ENCODE measurements around the gene ZNF217. TPM values are rescaled to one million over a fixed set of nuclear protein-coding genes. Genes with fewer than 3 reads are reported as not detected.
"Not testable (repeated sequence)": the region's sequence is repeated elsewhere in the genome, so short reads cannot be mapped to it uniquely, and the experiment has no call there.

The ZNF217 gene
- polyA plus RNA-seq, 3 donors: 10.5 to 41.5 (median 24.4) TPM

DNA sequence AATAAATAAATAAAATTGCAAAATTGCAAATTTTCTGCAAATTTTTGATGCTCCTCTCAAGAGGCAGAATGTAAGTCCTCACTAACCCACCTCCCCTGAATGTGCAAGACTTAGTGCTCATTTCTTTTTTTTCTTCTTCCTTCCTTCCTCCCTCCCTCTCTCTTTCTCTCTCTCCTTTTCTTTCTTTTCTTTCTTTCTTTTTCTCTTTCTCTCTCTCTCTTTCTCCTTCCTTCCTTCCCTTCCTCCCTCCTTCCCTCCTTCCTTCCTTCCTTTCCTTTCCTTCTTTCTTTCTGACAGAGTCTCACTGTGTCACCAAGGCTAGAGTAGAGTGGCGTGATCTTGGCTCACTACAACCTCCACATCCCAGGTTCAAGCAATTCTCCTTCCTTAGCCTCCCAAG lies 60.1 kb downstream of the ZNF217 start:
- peaks cover 4 to 14% (median 7%) of the 10 kb centered on the region in 3 donors for H3K27me3 Mint-ChIP-seq (ENCODE audit: low read depth in 3 of 3)
- no peak overlapping the region for H3K4me2 ChIP-seq (replicated peaks; ENCODE audit: extremely low read depth, low read length, poor library complexity, severe bottlenecking)
- no peaks in the 10 kb centered on the region for H3K36me3 ChIP-seq (replicated peaks in 1 of 2; ENCODE audit: control insufficient read depth in 1 of 2, insufficient read depth in 2 of 2, low read length in 2 of 2)
- H3K36me3 Mint-ChIP-seq: no peaks in the 10 kb centered on the region
- no peaks in the 10 kb centered on the region for H3K79me2 ChIP-seq (ENCODE audit: insufficient read depth, low read length)
- no peak overlapping the region for H2AFZ ChIP-seq (ENCODE audit: insufficient read depth, low read depth, low read length, poor library complexity, severe bottlenecking)
- H3K9me3 ChIP-seq (replicated peaks in 1 of 2; ENCODE audit: control insufficient read depth in 1 of 2, insufficient read depth in 1 of 2, low read length in 2 of 2): no peaks in the 10 kb centered on the region
- no CpG with 5 or more reads among the region's 1 CpG for WGBS (ENCODE audit: insufficient coverage)
- H3K4me3 ChIP-seq (replicated peaks in 1 of 3; ENCODE audit: low read depth in 2 of 3, low read length in 3 of 3): no peak overlapping the region
- no peaks in the 10 kb centered on the region for H4K20me1 ChIP-seq (ENCODE audit: insufficient read depth, low read length)
- H3K9ac ChIP-seq (ENCODE audit: insufficient read depth, low read length, poor library complexity, severe bottlenecking): no peak overlapping the region
- no peak for DNase-seq
- peaks cover 0 to 6% (median 1%) of the 10 kb centered on the region in 7 donors for H3K9me3 Mint-ChIP-seq
- H3K27ac Mint-ChIP-seq: peak overlapping the region in 2 of 7 donors; percentile 12 to 45
- intact Hi-C loops (cut with micrococcal nuclease): no loop called here
- no peak overlapping the region for H3K27ac ChIP-seq (ENCODE audit: low read depth in 1 of 2, low read length in 2 of 2)
- peaks cover 5 to 10% of the 10 kb centered on the region in 2 donors for H3K4me1 ChIP-seq (ENCODE audit: control insufficient read depth in 1 of 2, insufficient read depth in 2 of 2, low read length in 2 of 2)
- peaks cover 17% of the 10 kb centered on the region for H3K4me1 Mint-ChIP-seq
- no peaks in the 10 kb centered on the region for H3K27me3 ChIP-seq (ENCODE audit: control insufficient read depth in 2 of 2, insufficient read depth in 2 of 2, low read length in 2 of 2)
- no peak overlapping the region for H3K4me3 Mint-ChIP-seq
- TF ChIP-seq, protein P1, sequence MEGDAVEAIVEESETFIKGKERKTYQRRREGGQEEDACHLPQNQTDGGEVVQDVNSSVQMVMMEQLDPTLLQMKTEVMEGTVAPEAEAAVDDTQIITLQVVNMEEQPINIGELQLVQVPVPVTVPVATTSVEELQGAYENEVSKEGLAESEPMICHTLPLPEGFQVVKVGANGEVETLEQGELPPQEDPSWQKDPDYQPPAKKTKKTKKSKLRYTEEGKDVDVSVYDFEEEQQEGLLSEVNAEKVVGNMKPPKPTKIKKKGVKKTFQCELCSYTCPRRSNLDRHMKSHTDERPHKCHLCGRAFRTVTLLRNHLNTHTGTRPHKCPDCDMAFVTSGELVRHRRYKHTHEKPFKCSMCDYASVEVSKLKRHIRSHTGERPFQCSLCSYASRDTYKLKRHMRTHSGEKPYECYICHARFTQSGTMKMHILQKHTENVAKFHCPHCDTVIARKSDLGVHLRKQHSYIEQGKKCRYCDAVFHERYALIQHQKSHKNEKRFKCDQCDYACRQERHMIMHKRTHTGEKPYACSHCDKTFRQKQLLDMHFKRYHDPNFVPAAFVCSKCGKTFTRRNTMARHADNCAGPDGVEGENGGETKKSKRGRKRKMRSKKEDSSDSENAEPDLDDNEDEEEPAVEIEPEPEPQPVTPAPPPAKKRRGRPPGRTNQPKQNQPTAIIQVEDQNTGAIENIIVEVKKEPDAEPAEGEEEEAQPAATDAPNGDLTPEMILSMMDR (IDR thresholded peaks at IDR 0.05): no peak

- H3K9me3 ChIP-seq (replicated peaks in 1 of 2; ENCODE audit: control insufficient read depth in 1 of 2, insufficient read depth in 1 of 2, low read length in 2 of 2); H4K20me1 ChIP-seq (ENCODE audit: insufficient read depth, low read length); H3K27me3 ChIP-seq (ENCODE audit: control insufficient read depth in 2 of 2, insufficient read depth in 2 of 2, low read length in 2 of 2); H3K4me2 ChIP-seq (replicated peaks; ENCODE audit: extremely low read depth, low read length, poor library complexity, severe bottlenecking); H3K4me3 ChIP-seq (replicated peaks in 1 of 3; ENCODE audit: low read depth in 2 of 3, low read length in 3 of 3); H2AFZ ChIP-seq (ENCODE audit: insufficient read depth, low read depth, low read length, poor library complexity, severe bottlenecking); H3K36me3 ChIP-seq (replicated peaks in 1 of 2; ENCODE audit: control insufficient read depth in 1 of 2, insufficient read depth in 2 of 2, low read length in 2 of 2); H3K27ac Mint-ChIP-seq; intact Hi-C loops (cut with micrococcal nuclease); H3K9me3 Mint-ChIP-seq; H3K9ac ChIP-seq (ENCODE audit: insufficient read depth, low read length, poor library complexity, severe bottlenecking); H3K36me3 Mint-ChIP-seq; H3K27ac ChIP-seq (ENCODE audit: low read depth in 1 of 2, low read length in 2 of 2); H3K79me2 ChIP-seq (ENCODE audit: insufficient read depth, low read length): not testable (repeated sequence)
- peaks cover 17% of the 10 kb centered on the region for H3K4me1 Mint-ChIP-seq
- peaks cover 4 to 14% (median 6%) of the 10 kb centered on the region in 3 donors for H3K27me3 Mint-ChIP-seq (ENCODE audit: low read depth in 3 of 3)
- WGBS (ENCODE audit: insufficient coverage): 60% methylated on average over 4 of the region's 6 CpGs
- peak overlapping the region in 1 of 2 donors; percentile 11 for H3K4me3 Mint-ChIP-seq
- DNase-seq: peak; percentile 40 to 66 (median 58)
- peaks cover 5 to 10% of the 10 kb centered on the region in 2 donors for H3K4me1 ChIP-seq (ENCODE audit: control insufficient read depth in 1 of 2, insufficient read depth in 2 of 2, low read length in 2 of 2)
These were observed 60.9 kb downstream of the ZNF217 start for GRCh38 chr20:53532654-53533312.

All from CD14-positive monocyte (primary cell).